ENCODE results near the gene POU3F1. TPM values are rescaled to one million over a fixed set of nuclear protein-coding genes. Genes with fewer than 3 reads are reported as not detected.

The POU3F1 gene
- total RNA-seq, 2 experiments from 2014 or later, result not detected

DNA sequence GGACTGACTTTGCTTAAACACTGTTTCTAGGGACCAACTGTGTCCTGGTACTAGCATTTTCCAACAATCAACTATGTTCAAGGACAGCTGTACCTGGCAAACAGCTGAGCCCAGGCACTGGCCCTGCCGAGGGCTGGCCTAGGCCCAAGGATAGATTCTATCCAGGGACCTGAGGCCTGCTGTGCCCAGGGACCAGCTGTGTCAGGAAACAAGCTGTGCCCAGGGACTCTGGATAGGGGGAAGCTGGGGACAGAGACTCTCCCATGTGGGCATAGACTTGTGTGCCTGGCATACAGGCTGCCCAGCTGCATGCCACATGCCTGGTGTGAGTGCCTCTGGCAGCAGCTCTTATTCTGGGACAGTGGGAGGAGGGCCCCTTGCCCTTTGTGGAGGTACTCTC lies 38.1 kb upstream of the POU3F1 start:
- Mint-ChIP-seq H3K27ac (no peak overlapping the region), H3K27me3 (ENCODE audit: low read depth) (no peaks in the 10 kb centered on the region), H3K9me3 (ENCODE audit: insufficient read depth) (no peaks in the 10 kb centered on the region), H3K36me3 (ENCODE audit: low read depth) (no peaks in the 10 kb centered on the region), H3K4me3 (no peak overlapping the region), H3K4me1 (ENCODE audit: low read depth) (no peaks in the 10 kb centered on the region)
- ATAC-seq, result no peak
- ChIA-PET CTCF (no interaction called here), POLR2A (no interaction called here)
- no peak for DNase-seq

- Mint-ChIP-seq H3K36me3 (ENCODE audit: low read depth) (no peaks in the 10 kb centered on the region), H3K27ac (no peak overlapping the region), H3K4me1 (ENCODE audit: low read depth) (no peaks in the 10 kb centered on the region), H3K27me3 (ENCODE audit: low read depth) (no peaks in the 10 kb centered on the region), H3K9me3 (ENCODE audit: insufficient read depth) (no peaks in the 10 kb centered on the region), H3K4me3 (no peak overlapping the region)
- CTCF ChIA-PET, result no interaction called here
- ATAC-seq (no peak), DNase-seq (no peak)
- POLR2A ChIA-PET, result no interaction called here
These were observed 37.5 kb upstream of the POU3F1 start for GRCh38 chr1:38084113-38084512.

- Mint-ChIP-seq H3K9me3 (ENCODE audit: insufficient read depth) (no peaks in the 10 kb centered on the region), H3K4me1 (ENCODE audit: low read depth) (no peaks in the 10 kb centered on the region), H3K4me3 (no peak overlapping the region), H3K27ac (no peak overlapping the region), H3K36me3 (ENCODE audit: low read depth) (no peaks in the 10 kb centered on the region), H3K27me3 (ENCODE audit: low read depth) (no peaks in the 10 kb centered on the region)
- no peak for ATAC-seq
- ChIA-PET POLR2A (interaction anchor here (0.6 kb wide), 1 partner anchor 9 kb away, joined by 4 read pairs; no protein-coding TSS in a partner anchor), CTCF (no interaction called here)
- no peak for DNase-seq
These were observed 36.9 kb upstream of the POU3F1 start for GRCh38 chr1:38083541-38083940.

DNA sequence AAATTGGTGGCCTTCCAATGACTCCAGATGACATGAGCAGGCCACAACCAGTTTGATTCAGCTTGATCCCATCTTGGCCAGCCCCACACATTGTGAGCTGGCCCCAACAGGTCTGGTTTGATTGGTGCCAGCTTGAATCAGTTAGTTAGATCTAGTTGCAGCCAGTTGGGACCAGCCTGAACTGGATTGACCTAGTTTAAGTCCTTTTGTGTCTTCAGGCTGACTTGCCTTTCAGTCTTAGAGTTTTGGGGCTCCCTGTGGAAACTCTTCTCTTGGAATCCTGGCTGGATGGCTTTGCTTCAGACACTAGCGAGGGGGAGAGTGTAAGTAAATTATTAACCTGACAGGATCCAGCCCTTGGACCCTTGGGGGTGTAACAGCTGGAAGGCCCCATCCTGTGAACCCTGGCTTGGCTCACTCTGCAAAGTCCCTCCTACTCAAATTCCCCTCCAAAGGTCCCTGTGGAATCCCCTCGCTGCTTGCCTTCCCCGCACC lies 36.2 kb upstream of the POU3F1 start:
- no peaks in the 10 kb centered on the region for H3K27me3 Mint-ChIP-seq (ENCODE audit: low read depth)
- H3K9me3 Mint-ChIP-seq (ENCODE audit: insufficient read depth), result no peaks in the 10 kb centered on the region
- ChIA-PET CTCF (interaction anchor here (1.4 kb wide), 1 partner anchor 11 kb away, joined by 5 read pairs; no protein-coding TSS in a partner anchor), POLR2A (interaction anchor here (0.6 kb wide), 2 partner anchors 10 to 283 kb away, joined by 3 to 4 read pairs; no protein-coding TSS in a partner anchor)
- ATAC-seq (no peak), DNase-seq (no peak)
- no peak overlapping the region for H3K27ac Mint-ChIP-seq
- H3K4me1 Mint-ChIP-seq (ENCODE audit: low read depth), result no peaks in the 10 kb centered on the region
- no peak overlapping the region for H3K4me3 Mint-ChIP-seq
- H3K36me3 Mint-ChIP-seq (ENCODE audit: low read depth), result no peaks in the 10 kb centered on the region

GRCh38 chr1:38079019-38079418 lies 32.4 kb upstream of the POU3F1 start:
- Mint-ChIP-seq H3K4me3 (no peak overlapping the region), H3K9me3 (ENCODE audit: insufficient read depth) (no peaks in the 10 kb centered on the region), H3K27ac (no peak overlapping the region), H3K27me3 (ENCODE audit: low read depth) (no peaks in the 10 kb centered on the region), H3K4me1 (ENCODE audit: low read depth) (no peaks in the 10 kb centered on the region), H3K36me3 (ENCODE audit: low read depth) (no peaks in the 10 kb centered on the region)
- POLR2A ChIA-PET, result no interaction called here
- CTCF ChIA-PET, result no interaction called here
- ATAC-seq (no peak), DNase-seq (no peak)

GRCh38 chr1:38077523-38078147 lies 31.0 kb upstream of the POU3F1 start:
- POLR2A ChIA-PET, result no interaction called here
- no peaks in the 10 kb centered on the region for H3K27me3 Mint-ChIP-seq (ENCODE audit: low read depth)

GRCh38 chr1:38076455-38076854 lies 29.9 kb upstream of the POU3F1 start:
- no peak overlapping the region for H3K27ac Mint-ChIP-seq
- no peak for ATAC-seq

More at GRCh38 chr1:38077523-38078147, 31.0 kb upstream of the POU3F1 start:
- Mint-ChIP-seq H3K9me3 (ENCODE audit: insufficient read depth) (no peaks in the 10 kb centered on the region), H3K36me3 (ENCODE audit: low read depth) (no peaks in the 10 kb centered on the region), H3K4me1 (ENCODE audit: low read depth) (no peaks in the 10 kb centered on the region), H3K4me3 (no peak overlapping the region), H3K27ac (no peak overlapping the region)
- CTCF ChIA-PET, result no interaction called here
- ATAC-seq, result no peak
- no peak for DNase-seq

DNA sequence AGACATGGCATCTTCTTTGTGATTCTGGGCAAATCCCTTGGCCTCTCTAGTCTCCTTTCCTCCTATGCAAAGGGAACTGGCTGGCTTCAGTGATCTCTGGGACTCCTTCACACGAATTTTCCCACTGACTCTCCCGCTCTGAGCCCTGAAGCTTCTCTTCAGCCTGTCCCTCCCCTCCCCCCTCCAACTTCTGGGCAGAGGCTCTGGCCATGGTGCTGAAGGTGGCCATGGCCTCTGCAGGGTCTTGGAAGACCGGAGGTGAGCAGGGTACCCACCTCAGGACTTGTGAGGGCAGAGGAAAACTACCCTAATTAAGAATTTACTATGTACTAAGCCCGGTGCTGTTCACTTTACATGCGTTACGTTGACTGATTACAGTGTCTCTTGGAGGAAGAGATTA lies 29.4 kb upstream of the POU3F1 start:
- Mint-ChIP-seq H3K27ac (no peak overlapping the region), H3K4me3 (no peak overlapping the region), H3K27me3 (ENCODE audit: low read depth) (no peaks in the 10 kb centered on the region), H3K9me3 (ENCODE audit: insufficient read depth) (no peaks in the 10 kb centered on the region), H3K36me3 (ENCODE audit: low read depth) (no peaks in the 10 kb centered on the region), H3K4me1 (ENCODE audit: low read depth) (no peaks in the 10 kb centered on the region)
- ATAC-seq, result no peak
- ChIA-PET CTCF (no interaction called here), POLR2A (no interaction called here)
- DNase-seq, result no peak

More at GRCh38 chr1:38076455-38076854, 29.9 kb upstream of the POU3F1 start:
- CTCF ChIA-PET, result no interaction called here
- no peaks in the 10 kb centered on the region for H3K36me3 Mint-ChIP-seq (ENCODE audit: low read depth)
- POLR2A ChIA-PET, result no interaction called here
- DNase-seq, result no peak
- H3K4me3 Mint-ChIP-seq, result no peak overlapping the region
- H3K4me1 Mint-ChIP-seq (ENCODE audit: low read depth), result no peaks in the 10 kb centered on the region
- H3K9me3 Mint-ChIP-seq (ENCODE audit: insufficient read depth), result no peaks in the 10 kb centered on the region
- H3K27me3 Mint-ChIP-seq (ENCODE audit: low read depth), result no peaks in the 10 kb centered on the region

DNA sequence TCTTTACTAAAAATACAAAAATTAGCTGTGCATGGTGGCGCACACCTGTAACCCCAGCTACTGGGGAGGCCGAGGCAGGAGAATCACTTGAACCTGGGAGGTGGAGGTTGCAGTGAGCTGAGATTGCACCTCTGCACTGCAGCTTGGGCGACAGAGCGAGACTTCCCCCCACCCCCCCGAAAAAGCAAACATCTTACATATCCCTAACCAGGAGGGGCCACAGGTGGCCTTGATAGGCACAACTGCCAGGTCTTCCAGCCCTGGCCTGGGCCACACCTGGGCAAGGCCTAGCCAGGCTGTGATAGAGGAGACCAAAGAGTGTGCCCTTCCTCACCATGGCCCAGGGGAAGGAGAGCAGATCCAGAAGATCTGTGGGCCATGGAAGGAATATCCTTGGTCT lies 28.6 kb upstream of the POU3F1 start:
- no peak for ATAC-seq
- Mint-ChIP-seq H3K36me3 (ENCODE audit: low read depth) (no peaks in the 10 kb centered on the region), H3K27ac (no peak overlapping the region), H3K27me3 (ENCODE audit: low read depth) (peaks cover 3% of the 10 kb centered on the region), H3K4me1 (ENCODE audit: low read depth) (no peaks in the 10 kb centered on the region), H3K4me3 (no peak overlapping the region), H3K9me3 (ENCODE audit: insufficient read depth) (no peaks in the 10 kb centered on the region)
- no peak for DNase-seq
- CTCF ChIA-PET, result no interaction called here
- POLR2A ChIA-PET, result no interaction called here

- Mint-ChIP-seq H3K27me3 (ENCODE audit: low read depth) (peaks cover 6% of the 10 kb centered on the region), H3K9me3 (ENCODE audit: insufficient read depth) (no peaks in the 10 kb centered on the region), H3K36me3 (ENCODE audit: low read depth) (no peaks in the 10 kb centered on the region), H3K27ac (no peak overlapping the region), H3K4me3 (no peak overlapping the region), H3K4me1 (ENCODE audit: low read depth) (no peaks in the 10 kb centered on the region)
- ATAC-seq (no peak), DNase-seq (no peak)
- ChIA-PET POLR2A (no interaction called here), CTCF (no interaction called here)
These were observed 27.7 kb upstream of the POU3F1 start for GRCh38 chr1:38074302-38074677.

GRCh38 chr1:38073534-38074301 lies 27.1 kb upstream of the POU3F1 start:
- Mint-ChIP-seq H3K9me3 (ENCODE audit: insufficient read depth) (no peaks in the 10 kb centered on the region), H3K27ac (no peak overlapping the region), H3K4me3 (no peak overlapping the region), H3K27me3 (ENCODE audit: low read depth) (peaks cover 8% of the 10 kb centered on the region), H3K36me3 (ENCODE audit: low read depth) (no peaks in the 10 kb centered on the region), H3K4me1 (ENCODE audit: low read depth) (no peaks in the 10 kb centered on the region)
- ChIA-PET CTCF (no interaction called here), POLR2A (no interaction called here)
- ATAC-seq (no peak), DNase-seq (no peak)

GRCh38 chr1:38072858-38073257 lies 26.3 kb upstream of the POU3F1 start:
- ATAC-seq, result no peak

More at GRCh38 chr1:38072858-38073257, 26.3 kb upstream of the POU3F1 start:
- Mint-ChIP-seq H3K4me3 (no peak overlapping the region), H3K27me3 (ENCODE audit: low read depth) (peaks cover 12% of the 10 kb centered on the region), H3K9me3 (ENCODE audit: insufficient read depth) (no peaks in the 10 kb centered on the region), H3K36me3 (ENCODE audit: low read depth) (no peaks in the 10 kb centered on the region), H3K4me1 (ENCODE audit: low read depth) (no peaks in the 10 kb centered on the region), H3K27ac (no peak overlapping the region)
- no peak for DNase-seq
- ChIA-PET CTCF (interaction anchor here (0.9 to 2.1 kb wide), 3 partner anchors 25 to 1368 kb away, joined by 3 to 25 read pairs (median 8); no protein-coding TSS in a partner anchor), POLR2A (no interaction called here)
